Measurements from ENCODE around the gene UBE4A.

The UBE4A gene

GRCh38 chr11:118430956-118431355, 71.6 kb downstream of the UBE4A start:
- TF ChIP-seq FOXP2 (optimal IDR thresholded peaks at IDR 0.05; ENCODE audit: borderline replicate concordance, extremely low read depth, extremely low read length, insufficient read depth) (no peak), POLR2AphosphoS5 (IDR thresholded peaks at IDR 0.05; ENCODE audit: low read depth, low read length) (no peak), REST (IDR thresholded peaks at IDR 0.05; ENCODE audit: insufficient read depth in 1 of 2, low read depth in 2 of 2, low read length in 2 of 2) (no peak), TAF1 (IDR thresholded peaks at IDR 0.05; ENCODE audit: borderline replicate concordance, insufficient read depth, low read length) (no peak), SIN3A (IDR thresholded peaks at IDR 0.05; ENCODE audit: borderline replicate concordance, insufficient read depth, low read length) (no peak)

- TF ChIP-seq FOXP2 (optimal IDR thresholded peaks at IDR 0.05; ENCODE audit: borderline replicate concordance, extremely low read depth, extremely low read length, insufficient read depth): no peak
- no peak for TF ChIP-seq POLR2AphosphoS5 (IDR thresholded peaks at IDR 0.05; ENCODE audit: low read depth, low read length)
- no peak for TF ChIP-seq REST (IDR thresholded peaks at IDR 0.05; ENCODE audit: insufficient read depth in 1 of 2, low read depth in 2 of 2, low read length in 2 of 2)
- no peak for TF ChIP-seq TAF1 (IDR thresholded peaks at IDR 0.05; ENCODE audit: borderline replicate concordance, insufficient read depth, low read length)
- no peak for TF ChIP-seq SIN3A (IDR thresholded peaks at IDR 0.05; ENCODE audit: borderline replicate concordance, insufficient read depth, low read length)
Measured at GRCh38 chr11:118434123-118434552, 74.7 kb downstream of the UBE4A start.

- peak; percentile 7; the same call in 1 of the 2 replicates for TF ChIP-seq POLR2AphosphoS5 (IDR thresholded peaks at IDR 0.05; ENCODE audit: low read depth, low read length)
- TF ChIP-seq SIN3A (IDR thresholded peaks at IDR 0.05; ENCODE audit: borderline replicate concordance, insufficient read depth, low read length): peak; percentile 76; the same call in 1 of the 2 replicates
- no peak for TF ChIP-seq FOXP2 (optimal IDR thresholded peaks at IDR 0.05; ENCODE audit: borderline replicate concordance, extremely low read depth, extremely low read length, insufficient read depth)
- peak; percentile 89 to 92 for TF ChIP-seq REST (IDR thresholded peaks at IDR 0.05; ENCODE audit: insufficient read depth in 1 of 2, low read depth in 2 of 2, low read length in 2 of 2)
- 0 out of 2 replicates have a peak, but pooled peaks have one; percentile 14 for TF ChIP-seq TAF1 (IDR thresholded peaks at IDR 0.05; ENCODE audit: borderline replicate concordance, insufficient read depth, low read length)
Measured at GRCh38 chr11:118434553-118435289, 75.3 kb downstream of the UBE4A start.

- TF ChIP-seq FOXP2 (optimal IDR thresholded peaks at IDR 0.05; ENCODE audit: borderline replicate concordance, extremely low read depth, extremely low read length, insufficient read depth): peak; percentile 13
- peak; percentile 47; the same call in 1 of the 2 replicates for TF ChIP-seq SIN3A (IDR thresholded peaks at IDR 0.05; ENCODE audit: borderline replicate concordance, insufficient read depth, low read length)
- TF ChIP-seq POLR2AphosphoS5 (IDR thresholded peaks at IDR 0.05; ENCODE audit: low read depth, low read length): peak; percentile 82
- TF ChIP-seq REST (IDR thresholded peaks at IDR 0.05; ENCODE audit: insufficient read depth in 1 of 2, low read depth in 2 of 2, low read length in 2 of 2): no peak
- TF ChIP-seq TAF1 (IDR thresholded peaks at IDR 0.05; ENCODE audit: borderline replicate concordance, insufficient read depth, low read length): 0 out of 2 replicates have a peak, but pooled peaks have one; percentile 10
Measured at GRCh38 chr11:118435290-118435892, 76.0 kb downstream of the UBE4A start.
